ENCODE measurements around the gene AFF1.

Gene AFF1

GRCh38 chr4:87185146-87185870 is 250.5 kb downstream of the AFF1 start:
- DNase-seq = no peak

GRCh38 chr4:87188048-87188447 is 253.2 kb downstream of the AFF1 start:
- no peak for DNase-seq

DNA sequence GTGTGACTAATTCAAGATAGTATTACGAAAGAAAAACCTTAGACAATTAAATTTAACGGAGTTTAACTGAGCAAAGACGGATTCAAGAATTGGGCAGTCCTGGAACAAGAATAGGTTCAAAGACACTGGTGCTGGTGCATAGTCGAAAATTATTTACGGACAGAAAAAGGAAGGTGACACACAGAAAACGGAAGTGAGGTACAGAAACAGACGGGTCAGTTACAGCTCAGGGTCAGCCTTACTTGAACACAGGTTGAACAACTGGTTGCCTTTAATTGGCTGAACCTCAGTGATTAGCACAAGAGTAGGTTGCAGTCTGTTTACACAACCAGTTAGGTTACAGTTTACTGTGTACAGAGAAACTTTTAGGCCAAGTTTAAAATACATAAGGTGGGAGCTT is 254.1 kb downstream of the AFF1 start:
- no peak for DNase-seq

Data from activated CD8-positive, alpha-beta memory T cell treated with anti-CD3 and anti-CD28 coated beads, Interleukin-2, amount 50 U/mL, for 48 hours (primary cell).